HG03342 (cell line): ENCODE results near the gene PDXDC1.
"Not testable (repeated sequence)": the region's sequence is repeated elsewhere in the genome, so short reads cannot be mapped to it uniquely, and the experiment has no call there.

ENCODE experiments used
- ATAC-seq: cut with Tn5 transposase; IDR thresholded peaks from one replicate; pipeline ENCODE4 v1.9.1; 2021; ENCODE audit warnings: mild to moderate bottlenecking, moderate library complexity; ENCODE audit not compliant: unreplicated experiment

Gene PDXDC1

GRCh38 chr16:15132719-15133428 is 158.0 kb downstream of the PDXDC1 start:
- ATAC-seq = not testable (repeated sequence)

- ATAC-seq = not testable (repeated sequence)
These were observed 158.7 kb downstream of the PDXDC1 start for GRCh38 chr16:15133554-15133953.

- not testable (repeated sequence) for ATAC-seq
These were observed 160.1 kb downstream of the PDXDC1 start for GRCh38 chr16:15134752-15135482.

DNA sequence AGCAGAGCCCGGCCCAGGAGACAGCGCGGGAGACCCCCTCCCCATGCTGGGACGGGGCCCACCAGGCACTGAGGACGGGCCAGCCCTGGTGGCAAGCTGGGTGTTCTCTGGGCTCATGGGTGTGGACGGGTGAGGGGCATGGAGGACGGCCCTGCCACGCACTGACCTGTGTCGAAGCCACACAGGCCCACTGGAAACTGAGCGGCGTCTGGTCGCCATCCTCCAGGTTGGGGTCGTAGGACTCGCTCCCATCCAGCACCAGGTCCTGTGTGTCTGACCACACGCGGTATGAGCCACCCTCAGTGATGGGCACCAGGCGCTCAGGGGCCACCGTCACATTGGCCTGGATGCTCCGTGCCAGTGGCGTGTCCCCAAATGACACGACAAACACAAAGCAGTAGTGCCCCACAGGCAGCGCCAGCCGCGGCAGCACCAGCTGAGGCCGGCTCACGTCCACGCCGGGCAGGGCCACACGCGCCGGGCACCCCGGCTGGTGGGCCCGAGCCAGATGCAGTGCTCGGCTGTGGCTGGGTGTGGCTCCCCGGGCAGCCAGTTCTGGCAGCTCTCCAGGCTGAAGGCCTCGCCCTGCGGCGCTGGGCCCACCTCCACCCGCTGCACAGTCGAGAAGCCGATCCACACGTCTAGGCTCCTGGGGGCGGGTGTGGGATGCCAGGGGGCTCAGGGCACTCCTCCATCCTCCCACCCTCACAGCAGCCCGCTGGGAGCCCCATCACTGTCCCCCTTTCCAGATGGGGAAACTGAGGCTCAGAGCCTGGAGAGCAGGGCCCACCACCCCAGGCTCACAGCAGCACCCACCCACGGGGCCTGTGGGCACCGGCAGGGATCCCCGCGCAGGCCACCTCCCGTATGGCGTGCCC is 160.9 kb downstream of the PDXDC1 start:
- not testable (repeated sequence) for ATAC-seq

DNA sequence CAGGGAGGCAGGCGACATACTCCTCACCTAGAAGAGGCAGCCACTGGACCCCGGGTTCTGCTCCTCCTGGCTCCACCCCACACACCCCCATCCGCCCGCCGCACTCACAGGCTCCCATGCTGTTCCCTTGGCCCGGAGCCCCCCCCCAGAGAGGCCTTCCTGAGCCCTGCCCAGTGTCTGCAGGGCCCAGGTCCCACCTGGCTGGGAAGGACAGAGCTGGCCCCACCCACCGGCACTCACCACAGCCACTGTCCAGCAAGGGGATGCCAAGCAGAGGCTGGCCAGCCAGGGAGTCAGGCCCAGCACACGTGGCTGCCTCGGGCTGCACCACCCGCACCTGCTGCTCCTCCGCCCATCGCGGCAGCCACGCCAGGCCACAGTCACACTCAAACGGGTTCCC is 162.7 kb downstream of the PDXDC1 start:
- ATAC-seq = not testable (repeated sequence)

DNA sequence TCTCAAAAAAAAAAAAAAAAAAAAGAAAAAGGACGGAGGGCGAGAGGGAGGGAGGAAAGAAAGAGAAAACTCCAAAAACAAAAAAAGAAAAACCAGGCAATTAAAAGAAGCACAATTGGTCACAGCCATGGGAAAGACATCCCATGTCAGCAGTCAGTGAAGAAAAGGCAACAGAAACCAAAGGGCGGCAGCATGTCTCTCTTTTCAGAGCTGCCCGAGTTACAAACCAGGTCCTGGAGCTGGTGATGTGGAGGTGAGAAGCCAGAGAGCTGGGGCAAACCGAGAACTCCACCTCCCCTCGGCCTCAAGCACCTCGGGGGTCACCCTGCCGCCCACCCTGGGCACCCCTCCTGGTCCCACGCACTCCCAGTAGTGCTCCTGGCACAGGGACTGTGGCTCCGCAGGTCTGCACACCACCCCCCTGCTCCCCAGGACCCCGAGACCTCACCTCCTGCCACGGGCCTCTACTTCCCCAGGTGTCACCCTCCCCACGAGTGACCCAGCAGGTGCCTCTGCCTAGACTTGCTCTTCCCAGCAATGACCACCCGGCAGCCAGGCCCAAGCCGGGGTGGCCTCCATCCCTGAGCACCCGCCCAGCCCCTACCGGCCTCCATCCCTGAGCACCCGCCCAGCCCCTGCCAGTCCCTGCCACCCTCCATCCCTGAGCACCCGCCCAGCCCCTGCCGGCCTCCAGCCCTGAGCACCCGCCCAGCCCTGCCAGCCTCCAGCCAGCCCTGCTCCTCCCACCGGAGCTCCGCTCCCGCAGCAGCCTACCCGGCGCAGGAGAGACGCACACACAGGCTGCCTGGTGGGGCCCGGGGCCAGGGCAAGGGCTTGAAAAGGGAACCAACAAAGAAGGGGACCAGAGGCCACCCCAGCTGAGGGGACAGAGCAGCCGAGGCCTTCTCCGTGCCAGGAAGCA is 165.9 kb downstream of the PDXDC1 start:
- not testable (repeated sequence) for ATAC-seq

- ATAC-seq = no peak
These were observed 166.8 kb downstream of the PDXDC1 start for GRCh38 chr16:15141586-15141985.

- ATAC-seq = not testable (repeated sequence)
These were observed 167.5 kb downstream of the PDXDC1 start for GRCh38 chr16:15142107-15142890.

DNA sequence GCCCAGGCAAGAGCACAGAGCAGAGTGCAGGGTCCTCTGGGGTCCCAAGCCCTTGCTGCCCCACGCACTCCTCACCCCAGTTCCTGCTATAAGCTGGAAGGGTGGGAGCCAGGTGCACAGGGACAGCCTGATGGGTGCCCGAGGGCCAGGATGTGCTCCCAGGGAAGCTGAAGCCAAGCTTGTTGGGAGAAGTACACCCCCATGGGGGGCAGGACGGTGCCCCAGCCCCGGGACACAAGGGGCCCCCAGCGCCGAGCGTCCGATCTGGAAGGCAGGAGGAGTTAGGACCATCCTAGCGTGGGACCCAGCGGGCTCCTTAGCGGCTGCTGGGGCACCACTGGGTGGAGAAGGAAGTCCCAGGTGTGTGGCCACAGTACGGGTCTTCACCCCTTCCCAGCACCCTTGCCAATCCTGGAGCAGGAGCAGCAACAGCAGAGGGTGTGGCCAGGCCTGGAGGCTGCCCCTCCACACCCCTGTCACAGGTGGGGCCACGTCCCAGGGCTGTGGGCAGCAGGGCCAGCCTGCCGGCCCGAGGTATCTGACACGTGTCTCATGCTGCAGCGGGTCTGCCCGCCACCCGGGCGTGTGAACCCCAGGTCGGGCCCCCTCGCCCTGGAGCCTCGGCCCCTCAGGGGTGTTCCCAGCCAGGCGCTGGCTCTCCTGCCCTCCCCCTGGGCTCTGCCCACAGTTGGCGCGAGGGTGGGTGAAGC is 168.2 kb downstream of the PDXDC1 start:
- ATAC-seq = not testable (repeated sequence)

- not testable (repeated sequence) for ATAC-seq
These were observed 168.8 kb downstream of the PDXDC1 start for GRCh38 chr16:15143601-15144091.

DNA sequence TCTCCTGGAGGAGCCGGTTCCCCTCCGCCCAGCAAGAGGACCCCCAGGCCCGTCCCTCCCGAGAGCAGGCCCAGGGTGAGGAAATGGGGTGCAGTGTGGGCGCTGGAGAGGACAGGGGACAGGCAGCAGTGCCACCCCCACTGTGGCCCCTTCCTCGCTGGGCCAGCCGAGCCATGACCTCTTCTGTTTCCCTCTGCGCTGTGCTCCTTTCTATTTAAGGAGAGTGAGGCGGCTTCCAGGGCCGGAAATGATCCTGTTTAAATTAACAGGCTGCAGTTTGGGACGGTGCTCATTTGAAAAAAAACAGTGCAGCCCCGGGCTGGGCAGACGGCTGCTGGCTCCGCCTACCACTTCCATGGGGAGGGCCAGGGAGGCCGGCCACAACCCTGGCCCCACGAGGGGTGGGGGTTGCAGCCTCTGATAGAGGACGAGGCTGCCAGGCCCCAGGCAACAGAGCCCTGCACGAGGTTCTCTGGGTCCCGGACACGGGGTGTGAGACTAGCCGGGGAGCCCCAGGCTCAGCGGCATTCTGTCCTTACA is 169.3 kb downstream of the PDXDC1 start:
- not testable (repeated sequence) for ATAC-seq

- ATAC-seq = not testable (repeated sequence)
These were observed 170.1 kb downstream of the PDXDC1 start for GRCh38 chr16:15144781-15145417.

GRCh38 chr16:15145418-15146263 is 170.8 kb downstream of the PDXDC1 start:
- ATAC-seq = not testable (repeated sequence)

- ATAC-seq = not testable (repeated sequence)
These were observed 171.4 kb downstream of the PDXDC1 start for GRCh38 chr16:15146264-15146662.

DNA sequence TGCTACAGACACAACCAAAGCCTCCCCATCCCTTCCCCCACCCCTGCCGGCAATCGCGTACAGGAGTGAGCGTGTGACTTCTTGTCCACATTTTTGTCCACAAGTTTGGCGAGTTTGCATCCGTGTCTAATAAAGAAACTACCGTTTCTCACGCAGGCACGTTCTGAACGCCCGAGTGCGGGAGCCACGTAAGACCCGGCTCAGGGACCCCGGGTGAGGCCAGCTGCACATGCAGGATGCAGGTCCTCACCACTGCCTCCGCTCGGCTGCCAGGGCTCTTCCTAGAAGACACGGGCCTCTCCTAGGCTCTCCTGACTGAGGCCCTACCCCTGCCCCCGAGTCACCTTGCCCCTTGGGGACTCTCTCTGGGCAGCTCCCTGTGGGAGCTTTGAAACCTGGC is 174.0 kb downstream of the PDXDC1 start:
- not testable (repeated sequence) for ATAC-seq

- not testable (repeated sequence) for ATAC-seq
These were observed 174.4 kb downstream of the PDXDC1 start for GRCh38 chr16:15149260-15149659.

- not testable (repeated sequence) for ATAC-seq
These were observed 179.2 kb downstream of the PDXDC1 start for GRCh38 chr16:15154005-15154404.
